HG03575 (cell line): Measurements from ENCODE around the gene FIGN.

Experiments
- ATAC-seq: cut with Tn5 transposase; IDR thresholded peaks from one replicate; pipeline ENCODE4 v1.9.1; 2021; ENCODE audit not compliant: unreplicated experiment, insufficient number of reproducible peaks, low FRiP score; ENCODE audit errors: extremely low read depth

FIGN gene

GRCh38 chr2:163715199-163715598, 20.6 kb downstream of the FIGN start:
- no peak for ATAC-seq

GRCh38 chr2:163713534-163714311, 22.1 kb downstream of the FIGN start:
- no peak for ATAC-seq

- ATAC-seq: no peak
Observed at GRCh38 chr2:163711699-163712098, 24.1 kb downstream of the FIGN start.

- no peak for ATAC-seq
Observed at GRCh38 chr2:163711258-163711657, 24.6 kb downstream of the FIGN start.

GRCh38 chr2:163709270-163709669, 26.5 kb downstream of the FIGN start:
- no peak for ATAC-seq

GRCh38 chr2:163708265-163708664, 27.5 kb downstream of the FIGN start:
- no peak for ATAC-seq

- ATAC-seq: no peak
Observed at GRCh38 chr2:163703386-163703785, 32.4 kb downstream of the FIGN start.

- no peak for ATAC-seq
Observed at GRCh38 chr2:163701399-163702195, 34.2 kb downstream of the FIGN start.

GRCh38 chr2:163698857-163699256, 37.0 kb downstream of the FIGN start:
- no peak for ATAC-seq

- no peak for ATAC-seq
Observed at GRCh38 chr2:163697846-163698637, 37.8 kb downstream of the FIGN start.

GRCh38 chr2:163697429-163697828, 38.4 kb downstream of the FIGN start:
- ATAC-seq: no peak

GRCh38 chr2:163693484-163693883, 42.3 kb downstream of the FIGN start:
- ATAC-seq: no peak

- ATAC-seq: no peak
Observed at GRCh38 chr2:163692611-163693482, 43.0 kb downstream of the FIGN start.

GRCh38 chr2:163692081-163692480, 43.7 kb downstream of the FIGN start:
- ATAC-seq: no peak

GRCh38 chr2:163690896-163691295, 44.9 kb downstream of the FIGN start:
- no peak for ATAC-seq

- no peak for ATAC-seq
Observed at GRCh38 chr2:163687217-163687616, 48.6 kb downstream of the FIGN start.

GRCh38 chr2:163686289-163686688, 49.5 kb downstream of the FIGN start:
- ATAC-seq: no peak

GRCh38 chr2:163682695-163683094, 53.1 kb downstream of the FIGN start:
- no peak for ATAC-seq

GRCh38 chr2:163681745-163682144, 54.1 kb downstream of the FIGN start:
- ATAC-seq: no peak
